Brain pericyte (primary cell): ENCODE measurements around the gene GRN.

Experiments used
- DNase-seq: peaks from one replicate; pipeline ENCODE4 v3.0.0-alpha.2; 2012; ENCODE audit warnings: low read depth, low spot score

The GRN gene

DNA sequence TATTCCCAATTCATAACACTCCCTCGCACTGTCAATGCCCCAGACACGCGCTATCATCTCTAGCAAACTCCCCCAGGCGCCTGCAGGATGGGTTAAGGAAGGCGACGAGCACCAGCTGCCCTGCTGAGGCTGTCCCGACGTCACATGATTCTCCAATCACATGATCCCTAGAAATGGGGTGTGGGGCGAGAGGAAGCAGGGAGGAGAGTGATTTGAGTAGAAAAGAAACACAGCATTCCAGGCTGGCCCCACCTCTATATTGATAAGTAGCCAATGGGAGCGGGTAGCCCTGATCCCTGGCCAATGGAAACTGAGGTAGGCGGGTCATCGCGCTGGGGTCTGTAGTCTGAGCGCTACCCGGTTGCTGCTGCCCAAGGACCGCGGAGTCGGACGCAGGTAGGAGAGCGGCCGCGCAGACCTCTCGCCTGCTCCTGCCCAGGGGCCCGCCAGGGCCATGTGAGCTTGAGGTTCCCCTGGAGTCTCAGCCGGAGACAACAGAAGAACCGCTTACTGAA lies at the start of gene GRN:
GRN (plus strand) TSS at position 364 of the 515 bp plus-strand sequence. CDS start 3,863 bp downstream, outside the sequence.
- DNase-seq: peak; percentile 95

DNA sequence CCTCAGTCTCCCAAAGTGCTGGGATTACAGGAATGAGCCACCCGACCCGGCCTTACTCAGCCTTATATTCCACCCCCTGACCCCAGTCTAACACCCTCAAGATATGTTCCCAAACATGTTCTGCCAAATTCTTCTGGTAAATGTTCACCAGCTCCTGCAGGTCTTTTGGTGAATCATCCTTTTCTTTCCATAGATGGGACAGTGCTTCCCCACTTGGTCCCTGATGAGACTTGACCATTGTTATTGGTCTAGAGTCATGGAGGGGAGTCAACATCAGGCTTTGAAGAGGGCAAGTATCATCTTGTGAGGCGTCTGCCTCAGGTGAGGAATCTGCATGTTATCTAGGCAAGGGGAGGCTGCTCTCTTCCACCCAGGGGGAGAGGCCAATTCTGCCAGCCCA lies 47.1 kb upstream of the GRN start:
- DNase-seq: no peak

- no peak for DNase-seq
These were observed 40.5 kb upstream of the GRN start for GRCh38 chr17:44304651-44305050.

DNA sequence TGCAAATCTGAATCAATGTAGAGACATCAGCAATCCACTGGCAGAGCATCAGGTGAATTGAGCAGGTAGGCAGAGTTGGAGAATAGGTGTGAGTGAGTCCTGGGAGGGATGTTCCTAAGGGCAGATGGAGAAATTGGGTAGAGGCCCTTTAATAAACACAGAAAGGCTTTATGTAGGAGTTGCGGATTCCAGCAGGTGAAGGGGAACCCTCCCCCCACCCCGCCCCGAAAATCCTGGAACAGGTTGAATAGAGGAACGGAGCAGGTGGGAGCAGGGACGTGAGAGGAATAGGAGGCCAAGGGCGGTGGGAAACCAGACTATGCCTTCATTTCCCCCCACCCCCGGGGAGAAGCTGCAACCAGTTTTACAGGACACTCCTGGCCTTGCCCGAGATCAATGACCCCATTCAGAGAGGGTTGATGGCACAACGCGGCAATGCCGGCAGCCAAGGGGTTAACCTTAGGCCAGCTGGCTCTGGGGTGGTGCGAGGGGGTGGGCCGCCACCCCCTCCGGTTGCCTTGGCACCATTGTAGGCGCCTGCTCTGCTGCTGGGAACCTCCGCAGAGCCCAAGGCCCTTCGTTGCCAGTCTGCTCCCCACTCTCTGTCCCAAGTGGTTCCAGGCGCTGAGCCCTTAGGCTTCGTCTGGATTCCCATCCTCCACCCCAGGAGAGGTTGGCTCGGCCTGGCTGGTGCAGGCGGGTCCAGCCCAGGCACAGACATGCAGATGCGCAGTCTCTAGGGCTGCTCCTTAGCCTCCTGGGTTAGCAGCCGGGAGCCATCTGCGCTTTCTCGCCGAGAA lies 37.5 kb upstream of the GRN start:
- DNase-seq: no peak

DNA sequence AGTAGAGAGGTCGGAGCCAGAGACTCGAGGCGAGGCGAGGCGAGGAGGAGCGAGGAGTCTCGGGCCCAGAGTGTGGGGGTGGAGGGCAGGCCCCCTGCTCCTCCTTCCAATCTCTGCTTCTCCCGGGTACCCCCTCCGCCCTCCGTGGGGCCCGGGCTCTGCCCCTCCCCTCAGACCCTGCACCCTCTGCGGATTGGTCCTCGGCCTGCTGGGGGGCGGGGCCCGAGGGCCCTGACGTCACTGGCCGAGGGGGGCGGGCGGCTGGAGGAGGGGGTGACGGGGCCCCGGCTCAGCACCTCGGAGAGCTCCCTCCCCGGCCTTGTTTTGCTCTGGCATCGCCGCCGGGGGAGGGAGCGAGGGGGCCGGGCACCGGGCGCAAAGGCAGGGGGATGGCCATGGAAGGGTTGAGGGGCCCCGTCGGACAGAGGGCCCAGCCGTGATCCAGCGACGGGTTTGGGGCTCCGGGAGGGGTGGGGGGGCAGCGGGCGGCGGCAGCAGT lies 36.7 kb upstream of the GRN start, which contains the start of gene RUNDC3A:
RUNDC3A (plus strand) TSS at position 282 of the 499 bp plus-strand sequence. CDS start 232 bp downstream, outside the sequence.
- DNase-seq: no peak

GRCh38 chr17:44308865-44309264 lies 36.2 kb upstream of the GRN start:
- no peak for DNase-seq

DNA sequence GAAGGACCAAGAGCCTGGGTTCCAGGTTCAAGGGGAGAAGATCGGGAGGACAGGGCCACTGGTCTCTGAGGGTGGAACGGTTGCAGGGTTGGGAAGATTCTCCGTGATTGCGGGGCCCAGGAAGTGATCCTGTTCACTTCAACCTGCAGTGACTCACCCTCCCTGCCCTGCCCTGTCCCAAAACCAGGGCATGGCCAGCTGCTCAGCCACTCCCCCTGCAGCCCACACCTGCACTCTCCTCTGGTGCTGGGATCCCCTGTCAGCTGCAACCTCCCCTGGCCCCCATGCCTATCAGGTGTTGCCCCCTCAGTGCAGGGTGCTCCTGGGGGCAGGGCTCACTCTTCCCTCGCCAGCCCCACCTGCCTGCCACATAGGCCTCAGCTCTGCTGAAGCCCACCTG lies 35.6 kb upstream of the GRN start:
- DNase-seq: no peak

DNA sequence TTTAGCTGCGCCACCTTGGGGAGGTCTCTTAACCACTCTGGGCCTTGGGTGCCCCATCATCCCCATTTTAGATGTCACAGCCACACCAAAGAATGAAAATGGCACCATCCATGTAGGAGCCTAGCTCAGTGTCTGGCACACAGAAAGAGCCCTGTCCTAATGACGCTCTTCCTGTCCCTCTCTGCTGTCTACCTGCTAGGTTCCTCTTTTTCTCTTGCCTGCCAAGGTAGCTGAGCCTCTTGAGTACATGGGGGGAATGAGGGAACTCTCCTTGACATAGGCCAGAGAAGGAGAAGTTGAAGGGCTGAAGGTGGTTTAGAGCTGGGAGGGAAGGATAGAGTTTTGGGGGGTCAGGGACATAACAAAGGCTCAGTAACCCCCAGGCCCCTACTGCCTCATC lies 34.9 kb upstream of the GRN start:
- DNase-seq: no peak

DNA sequence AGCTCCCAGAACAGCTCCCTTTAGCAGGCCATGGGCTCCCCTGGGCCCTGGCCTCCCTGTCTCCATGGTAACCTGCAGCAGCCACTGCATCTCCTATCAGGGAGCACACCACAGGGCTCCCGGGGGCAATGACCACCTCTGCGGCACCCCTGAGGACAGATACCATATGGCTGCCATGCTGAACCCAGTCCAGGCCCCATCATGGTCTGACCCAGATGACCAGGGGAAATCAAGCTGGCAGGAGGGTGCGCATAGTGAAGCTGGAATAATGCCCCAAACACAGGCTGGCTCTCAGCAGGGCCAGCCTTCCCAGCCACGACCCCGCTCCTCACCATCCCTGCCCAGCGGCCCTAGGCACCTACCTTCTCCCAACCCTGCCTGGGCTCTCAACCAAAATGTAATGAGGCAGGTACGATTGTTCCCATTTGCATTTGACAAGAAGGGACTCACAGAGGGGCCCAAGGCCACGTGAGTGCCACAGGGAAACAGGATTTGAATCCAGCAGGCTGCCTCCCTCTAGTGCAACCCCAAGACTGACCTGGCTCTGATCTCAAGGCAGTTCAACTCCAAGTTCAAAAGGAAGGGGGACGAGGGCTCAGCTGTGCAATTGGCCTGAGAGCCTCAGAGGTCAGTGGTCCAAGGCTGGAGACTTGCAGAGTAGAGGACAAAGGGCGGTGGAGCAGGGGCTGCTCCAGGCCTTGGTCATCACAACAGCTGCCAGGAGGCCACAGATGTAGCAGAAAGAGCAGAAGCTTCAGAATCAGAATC lies 34.3 kb upstream of the GRN start:
- DNase-seq: no peak

- DNase-seq: no peak
These were observed 33.4 kb upstream of the GRN start for GRCh38 chr17:44311562-44312181.

DNA sequence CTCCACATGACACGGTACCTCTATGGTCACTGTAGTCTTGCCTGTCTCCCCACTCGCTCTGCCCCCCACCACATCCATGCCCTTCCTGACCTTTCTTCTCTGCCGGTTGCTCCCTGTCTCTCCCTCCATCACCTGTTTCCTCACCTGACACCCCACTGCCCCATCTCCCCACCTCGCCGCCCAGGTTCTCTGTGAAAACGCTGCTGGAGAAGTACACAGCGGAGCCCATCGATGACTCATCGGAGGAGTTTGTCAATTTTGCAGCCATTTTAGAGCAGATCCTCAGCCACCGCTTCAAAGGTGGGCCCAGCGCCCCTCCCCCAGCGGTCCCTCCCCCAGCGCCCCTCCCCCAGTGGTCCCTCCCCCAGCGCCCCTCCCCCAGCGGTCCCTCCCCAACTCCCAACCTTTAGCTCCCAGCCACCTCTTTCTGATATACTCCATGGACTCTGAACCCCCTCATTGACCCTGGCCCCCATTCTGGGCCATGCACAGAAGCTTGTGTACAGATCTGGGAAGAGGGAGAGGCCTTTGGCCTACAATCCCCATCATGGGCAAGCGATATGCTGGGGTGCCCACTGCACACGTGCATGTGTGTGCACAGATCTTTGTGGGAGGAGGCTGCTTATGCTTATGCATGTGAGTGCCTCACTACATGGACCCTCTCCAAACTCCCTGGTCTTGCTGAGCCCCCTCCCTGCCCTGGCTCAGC lies 32.6 kb upstream of the GRN start:
- DNase-seq: no peak

DNA sequence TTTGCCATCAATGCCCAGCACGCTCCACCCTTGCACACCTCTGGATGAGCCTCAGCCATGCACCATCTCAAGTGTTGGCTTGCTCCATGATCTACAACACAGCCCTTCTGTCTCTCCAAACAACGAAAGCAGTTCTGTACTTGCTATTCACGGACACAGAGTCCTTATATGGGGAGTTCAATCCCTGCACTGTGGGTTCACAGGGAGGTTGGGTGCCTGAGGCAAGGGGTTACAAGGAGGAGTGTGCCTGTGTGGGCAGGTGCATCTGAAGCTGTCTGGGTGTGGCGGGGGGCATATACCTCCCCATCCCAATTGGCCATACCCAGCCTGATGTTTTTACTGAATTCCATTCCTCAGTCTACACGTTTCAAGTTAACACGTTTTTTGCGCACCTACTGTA lies 31.1 kb upstream of the GRN start:
- DNase-seq: no peak

DNA sequence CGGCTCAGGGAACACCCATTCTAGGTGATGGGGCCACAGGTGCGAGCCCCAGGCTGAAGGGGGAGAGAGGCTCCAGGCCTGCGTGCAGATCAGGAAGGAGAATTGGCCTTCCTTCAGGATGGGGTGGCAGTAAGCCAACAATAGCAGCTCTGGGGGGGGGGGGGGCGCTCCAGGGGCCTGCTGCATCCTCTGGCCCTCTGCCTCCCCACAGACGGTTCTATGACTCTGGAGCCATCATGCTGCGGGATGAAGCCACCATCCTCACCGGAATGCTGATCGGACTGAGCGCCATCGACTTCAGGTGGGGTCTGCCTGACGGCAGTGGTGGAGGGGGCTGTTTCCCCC lies 30.6 kb upstream of the GRN start:
- no peak for DNase-seq

DNA sequence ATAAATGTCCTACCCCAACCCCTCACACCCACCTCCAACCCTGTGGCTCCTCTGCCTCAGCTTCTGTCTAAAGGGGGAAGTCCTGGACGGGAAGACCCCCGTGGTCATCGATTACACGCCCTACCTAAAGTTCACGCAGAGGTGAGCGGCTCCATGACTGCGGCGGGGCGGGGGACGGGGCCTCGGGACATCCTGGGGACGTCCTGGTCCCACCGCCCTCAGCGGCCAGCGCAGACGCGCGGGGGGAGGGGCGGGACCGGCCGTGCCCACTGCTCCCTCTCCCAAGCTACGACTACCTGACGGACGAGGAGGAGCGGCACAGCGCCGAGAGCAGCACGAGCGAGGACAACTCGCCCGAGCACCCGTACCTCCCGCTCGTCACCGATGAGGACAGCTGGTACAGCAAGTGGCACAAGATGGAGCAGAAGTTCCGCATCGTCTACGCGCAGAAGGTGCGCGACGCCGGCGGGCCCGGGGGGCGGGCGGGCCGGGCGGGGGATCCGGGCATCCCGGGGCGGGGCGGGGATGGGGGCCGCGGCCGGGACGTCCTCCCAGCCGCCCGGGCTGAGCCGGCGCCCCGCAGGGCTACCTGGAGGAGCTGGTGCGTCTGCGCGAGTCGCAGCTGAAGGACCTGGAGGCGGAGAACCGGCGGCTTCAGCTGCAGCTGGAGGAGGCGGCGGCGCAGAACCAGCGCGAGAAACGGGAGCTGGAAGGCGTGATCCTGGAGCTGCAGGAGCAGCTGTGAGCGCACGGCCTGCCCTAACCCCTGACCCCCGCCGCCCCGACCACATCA lies 30.0 kb upstream of the GRN start:
- DNase-seq: no peak

DNA sequence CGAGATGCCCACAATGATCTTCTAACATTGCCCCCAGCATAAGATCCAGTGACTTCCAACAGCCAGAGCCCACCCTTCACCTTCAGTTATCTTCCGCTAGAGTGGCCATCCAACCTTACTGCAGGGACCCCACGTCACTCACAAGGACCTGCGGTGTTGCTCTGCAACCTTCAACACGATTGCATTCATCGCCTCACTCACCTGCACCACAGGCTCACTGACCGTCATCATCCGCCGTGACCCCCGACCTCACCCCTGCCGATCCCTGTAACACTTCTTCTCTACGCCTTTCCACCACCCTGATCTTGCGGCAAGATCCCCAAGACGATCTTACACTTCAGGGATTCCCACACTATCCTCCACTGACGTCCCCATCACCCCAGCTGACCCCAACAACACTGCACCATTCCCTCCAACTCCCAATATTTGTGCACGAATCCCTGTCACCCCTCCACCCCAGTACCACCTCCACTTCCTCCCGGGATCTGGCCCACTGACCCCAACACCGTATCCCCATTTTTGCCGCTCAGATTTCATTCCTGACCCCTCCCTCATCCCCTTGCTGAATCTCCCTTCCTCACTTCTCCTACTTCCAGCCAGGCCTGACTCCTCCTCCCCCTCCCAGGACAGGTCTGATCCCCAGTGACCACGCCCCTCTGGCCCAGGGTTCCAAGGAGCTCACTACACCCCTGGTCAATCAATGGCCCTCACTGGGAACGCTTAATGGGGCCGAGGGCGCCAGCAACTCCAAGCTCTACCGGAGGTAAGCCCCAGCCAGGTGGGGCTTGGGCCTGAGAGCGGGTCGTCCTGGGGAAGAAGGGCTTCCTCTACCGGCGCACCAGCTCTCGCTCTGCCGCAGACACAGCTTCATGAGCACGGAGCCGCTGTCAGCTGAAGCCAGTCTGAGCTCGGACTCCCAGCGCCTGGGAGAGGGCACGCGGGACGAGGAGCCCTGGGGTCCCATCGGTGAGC lies 29.1 kb upstream of the GRN start:
- no peak for DNase-seq

DNA sequence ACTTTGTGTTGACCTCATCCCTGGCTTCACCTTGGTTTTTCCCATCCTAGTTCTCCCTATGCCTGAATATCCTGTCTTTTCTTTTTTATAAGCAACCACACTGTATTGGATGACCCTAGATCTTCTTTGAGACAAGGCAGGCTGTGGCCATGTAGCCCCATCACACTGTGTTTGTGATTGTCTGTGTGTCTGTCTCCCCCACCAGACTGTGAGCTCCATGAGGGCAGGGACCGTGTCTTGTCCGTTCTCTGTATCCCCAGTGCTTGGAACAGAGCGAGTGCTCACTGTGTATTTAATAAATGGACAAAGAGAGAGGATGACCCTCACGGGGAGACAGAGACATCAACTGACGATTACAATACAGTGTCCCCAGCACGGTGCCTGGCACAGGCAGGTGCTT lies 27.6 kb upstream of the GRN start:
- no peak for DNase-seq

DNA sequence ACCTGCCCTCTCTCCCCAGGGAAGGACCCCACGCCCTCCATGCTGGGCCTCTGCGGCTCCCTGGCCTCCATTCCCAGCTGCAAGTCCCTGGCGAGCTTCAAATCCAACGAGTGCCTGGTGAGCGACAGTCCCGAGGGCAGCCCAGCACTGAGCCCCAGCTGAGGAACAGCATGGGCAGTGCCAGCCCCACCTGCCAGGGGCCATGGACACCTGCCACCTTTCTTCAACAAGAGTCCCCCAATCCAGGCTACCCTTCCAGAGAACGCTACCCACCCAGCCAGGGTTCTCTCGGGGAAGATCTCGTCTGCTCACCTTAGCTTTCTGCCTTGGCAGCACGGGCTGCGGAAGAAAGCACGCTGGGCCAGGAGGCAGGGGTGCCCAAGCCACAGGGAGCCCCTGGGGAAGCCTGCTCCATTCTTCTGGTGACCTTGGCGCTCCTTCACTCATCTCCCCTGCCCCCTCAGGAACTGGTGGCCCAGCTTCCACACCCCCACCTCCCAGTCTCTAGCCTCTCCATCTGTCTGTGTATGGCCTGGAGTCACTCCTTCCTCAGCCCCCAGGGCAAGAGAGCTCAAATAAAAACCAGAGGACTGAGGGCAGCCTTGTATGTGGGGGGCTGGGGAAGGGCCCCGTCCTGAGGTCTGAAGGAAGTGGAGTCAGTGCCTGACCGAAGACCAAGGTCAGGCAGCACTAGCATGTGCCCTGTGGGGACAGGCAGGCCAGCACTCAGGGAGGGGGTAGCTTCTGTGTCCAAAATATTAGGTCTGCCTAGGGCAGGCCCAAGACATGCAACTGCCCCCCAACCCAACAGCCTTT lies 26.8 kb upstream of the GRN start:
- no peak for DNase-seq

- no peak for DNase-seq
These were observed 25.0 kb upstream of the GRN start for GRCh38 chr17:44320066-44320465.
